Tibial nerve (tissue), 4 donors: ENCODE measurements around the gene ADAM15.

Experiments used
- CTCF ChIP-seq, 5 experiments: fragments of 200-600 bp in 3 of 5; fragments of 450-650 bp in 2 of 5; sonication (generic) in 3 of 5; IDR thresholded peaks; one replicate each; pipeline ENCODE4 v1.5.1; 2016 to 2019; ENCODE audit warnings: antibody characterized with exemption in 5 of 5, mild to moderate bottlenecking in 3 of 5, moderate library complexity in 2 of 5
- EP300 ChIP-seq, 2 donors: sonication (generic); formaldehyde crosslinking; IDR thresholded peaks; one replicate each; pipeline ENCODE4 v1.6.1; 2017; ENCODE audit warnings: antibody characterized with exemption in 2 of 2, mild to moderate bottlenecking in 1 of 2
- POLR2A ChIP-seq, 2 donors: fragments of 450-650 bp; IDR thresholded peaks; one replicate each; pipeline ENCODE4 v1.6.1; 2017; ENCODE audit warnings: antibody characterized with exemption in 2 of 2, mild to moderate bottlenecking in 2 of 2, moderate library complexity in 2 of 2

- TF ChIP-seq CTCF (IDR thresholded peaks at IDR 0.05) (no peak), EP300 (IDR thresholded peaks at IDR 0.05) (no peak), POLR2A (IDR thresholded peaks at IDR 0.05) (no peak)
Observed at GRCh38 chr1:155009221-155009711, 41.9 kb upstream of the ADAM15 start.
